LNCaP clone FGC (cell line): ENCODE results near the gene EDA.
"Not testable (repeated sequence)": the region's sequence is repeated elsewhere in the genome, so short reads cannot be mapped to it uniquely, and the experiment has no call there.

Source experiments
- DNase-seq: peaks from one replicate; pipeline ENCODE4 v3.0.0-alpha.2; 2011; ENCODE audit warnings: low read depth
- H3K4me3 ChIP-seq: 2 replicates; pipeline ENCODE4 v1.5.1; 2011; ENCODE audit warnings: mild to moderate bottlenecking, low read depth, low read length, control low read depth
- TF ChIP-seq, protein P1 (sequence below): IDR thresholded peaks from 2 replicates; pipeline ENCODE4 v1.5.1; 2012; ENCODE audit warnings: mild to moderate bottlenecking; ENCODE audit not compliant: control insufficient read depth, insufficient read depth; ENCODE audit errors: extremely low read depth

EDA gene

DNA sequence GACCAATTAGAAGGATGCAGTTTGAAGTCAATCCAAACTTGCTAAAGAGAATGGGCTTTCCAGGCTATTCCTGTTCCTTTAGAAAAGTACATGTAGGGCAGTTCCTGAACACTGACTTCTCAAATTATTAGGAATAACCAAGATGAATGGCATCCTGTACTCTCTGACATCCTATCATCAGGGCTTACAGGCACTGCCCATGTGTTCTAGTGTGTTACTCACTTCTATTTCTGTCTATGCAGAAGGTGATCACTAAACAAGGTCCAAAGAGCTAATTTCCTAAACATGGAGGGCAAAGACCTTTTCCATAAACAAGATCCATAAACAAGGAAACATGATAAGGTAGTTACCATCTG, 380.2 kb downstream of the EDA start:
- TF ChIP-seq, protein P1, sequence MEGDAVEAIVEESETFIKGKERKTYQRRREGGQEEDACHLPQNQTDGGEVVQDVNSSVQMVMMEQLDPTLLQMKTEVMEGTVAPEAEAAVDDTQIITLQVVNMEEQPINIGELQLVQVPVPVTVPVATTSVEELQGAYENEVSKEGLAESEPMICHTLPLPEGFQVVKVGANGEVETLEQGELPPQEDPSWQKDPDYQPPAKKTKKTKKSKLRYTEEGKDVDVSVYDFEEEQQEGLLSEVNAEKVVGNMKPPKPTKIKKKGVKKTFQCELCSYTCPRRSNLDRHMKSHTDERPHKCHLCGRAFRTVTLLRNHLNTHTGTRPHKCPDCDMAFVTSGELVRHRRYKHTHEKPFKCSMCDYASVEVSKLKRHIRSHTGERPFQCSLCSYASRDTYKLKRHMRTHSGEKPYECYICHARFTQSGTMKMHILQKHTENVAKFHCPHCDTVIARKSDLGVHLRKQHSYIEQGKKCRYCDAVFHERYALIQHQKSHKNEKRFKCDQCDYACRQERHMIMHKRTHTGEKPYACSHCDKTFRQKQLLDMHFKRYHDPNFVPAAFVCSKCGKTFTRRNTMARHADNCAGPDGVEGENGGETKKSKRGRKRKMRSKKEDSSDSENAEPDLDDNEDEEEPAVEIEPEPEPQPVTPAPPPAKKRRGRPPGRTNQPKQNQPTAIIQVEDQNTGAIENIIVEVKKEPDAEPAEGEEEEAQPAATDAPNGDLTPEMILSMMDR = no peak
- DNase-seq = no peak
- H3K4me3 ChIP-seq = no peak overlapping the region

DNA sequence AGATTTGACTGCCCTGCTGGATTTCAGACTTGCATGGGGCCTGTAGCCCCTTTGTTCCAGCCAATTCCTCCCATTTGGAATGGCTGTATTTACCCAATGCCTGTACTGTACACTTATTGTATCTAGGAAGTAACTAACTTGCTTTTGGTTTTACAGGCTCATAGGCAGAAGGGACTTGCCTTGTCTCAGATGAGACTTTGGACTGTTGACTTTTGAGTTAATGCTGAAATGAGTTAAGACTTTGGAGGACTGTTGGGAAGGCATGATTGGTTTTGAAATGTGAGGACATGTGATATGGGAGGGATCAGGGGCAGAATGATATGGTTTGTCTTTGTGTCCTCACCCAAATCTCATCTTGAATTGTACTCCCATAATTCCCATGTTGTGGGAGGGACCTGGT, 382.4 kb downstream of the EDA start:
- DNase-seq = not testable (repeated sequence)

DNA sequence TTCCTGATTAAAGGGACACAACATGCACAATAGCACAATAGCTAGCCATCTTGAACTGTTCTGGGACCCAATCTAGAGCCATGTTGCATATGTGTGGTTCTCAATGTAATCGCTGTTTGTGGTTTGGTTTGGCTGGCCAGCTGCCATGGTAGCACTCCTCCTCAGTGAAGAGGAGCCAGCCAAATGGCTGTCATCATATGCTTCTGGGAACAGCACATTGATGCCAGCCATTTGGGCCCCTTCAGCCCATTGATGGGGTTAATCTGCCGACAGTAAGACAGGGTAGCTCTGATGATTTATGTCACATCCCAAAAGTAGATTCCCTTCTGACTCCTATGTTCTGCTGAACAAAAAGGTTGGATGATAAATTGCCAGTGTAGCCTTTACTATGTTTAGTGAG, 385.4 kb downstream of the EDA start:
- TF ChIP-seq, protein P1 = no peak
- DNase-seq = no peak
- H3K4me3 ChIP-seq = no peak overlapping the region

More for the DNA sequence above, 382.4 kb downstream of the EDA start:
- not testable (repeated sequence) for H3K4me3 ChIP-seq

DNA sequence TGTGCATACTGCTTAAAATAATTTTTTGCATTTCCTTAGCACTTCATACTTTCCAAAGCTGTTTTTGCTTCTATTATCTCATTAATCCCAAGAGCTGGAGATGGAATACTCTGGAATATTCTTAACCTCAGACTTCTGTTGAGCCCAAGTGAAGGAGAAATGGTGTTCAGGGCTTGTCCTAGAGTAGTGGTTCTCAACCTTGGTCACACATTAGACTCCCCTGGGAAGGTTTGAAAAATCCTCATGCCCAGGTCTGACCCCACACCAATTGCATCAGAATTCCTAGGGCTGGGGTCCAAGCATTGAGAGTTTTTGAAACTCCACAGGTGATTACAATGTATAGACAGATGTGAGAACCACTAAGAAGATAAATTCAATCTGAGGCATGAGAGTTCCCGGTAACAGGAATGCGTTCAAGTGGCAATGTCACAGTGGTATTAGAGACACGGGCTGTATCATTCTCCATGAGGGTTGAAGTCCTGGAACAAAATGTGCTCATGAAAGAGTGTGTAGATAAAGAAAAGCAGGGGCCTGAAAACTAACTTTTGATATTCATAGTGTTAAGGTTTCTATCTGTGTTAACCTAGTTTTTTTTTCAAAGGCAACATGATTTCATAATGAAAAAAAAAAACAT, 385.9 kb downstream of the EDA start:
- TF ChIP-seq, protein P1 = no peak
- H3K4me3 ChIP-seq = no peak overlapping the region
- DNase-seq = no peak

DNA sequence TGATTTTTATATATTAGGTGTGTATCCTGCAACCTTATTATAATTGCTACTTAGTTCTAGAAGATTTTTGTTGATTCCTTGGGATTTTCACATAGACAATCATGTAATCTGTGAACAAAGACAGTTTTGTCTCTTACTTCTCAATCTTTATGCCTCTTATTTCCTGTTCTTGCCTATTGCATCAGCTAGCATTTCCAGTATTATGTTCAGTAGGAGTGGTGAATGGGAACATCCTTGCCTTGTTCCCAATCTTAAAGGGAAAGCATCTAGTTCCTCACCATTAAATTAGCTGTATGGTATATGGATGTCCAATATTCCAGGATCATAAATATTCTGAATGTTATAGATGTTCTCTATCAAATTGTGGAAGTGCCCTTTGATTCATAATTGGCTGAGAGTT, 392.0 kb downstream of the EDA start:
- no peak overlapping the region for H3K4me3 ChIP-seq
- TF ChIP-seq, protein P1 = no peak
- no peak for DNase-seq

DNA sequence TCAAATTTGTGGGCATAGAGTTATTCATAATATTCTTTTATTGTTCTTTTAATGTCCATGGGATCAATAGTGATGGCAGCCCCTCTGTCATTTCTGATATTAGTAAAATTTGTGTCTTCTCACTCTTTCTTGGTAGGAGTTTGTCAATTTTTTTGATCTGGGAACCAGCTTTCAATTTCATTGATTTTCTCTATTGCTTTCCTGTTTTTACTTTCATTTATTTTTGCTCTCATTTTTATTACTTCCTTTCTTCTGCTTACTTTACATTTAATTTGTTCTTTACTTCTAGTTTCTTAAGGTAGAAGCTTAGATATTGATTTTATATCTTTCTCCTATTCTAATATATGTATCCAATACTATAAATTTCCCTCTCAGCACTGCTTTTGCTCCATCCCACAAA, 393.1 kb downstream of the EDA start:
- no peak for DNase-seq
- H3K4me3 ChIP-seq = no peak overlapping the region
- TF ChIP-seq, protein P1 = no peak

DNA sequence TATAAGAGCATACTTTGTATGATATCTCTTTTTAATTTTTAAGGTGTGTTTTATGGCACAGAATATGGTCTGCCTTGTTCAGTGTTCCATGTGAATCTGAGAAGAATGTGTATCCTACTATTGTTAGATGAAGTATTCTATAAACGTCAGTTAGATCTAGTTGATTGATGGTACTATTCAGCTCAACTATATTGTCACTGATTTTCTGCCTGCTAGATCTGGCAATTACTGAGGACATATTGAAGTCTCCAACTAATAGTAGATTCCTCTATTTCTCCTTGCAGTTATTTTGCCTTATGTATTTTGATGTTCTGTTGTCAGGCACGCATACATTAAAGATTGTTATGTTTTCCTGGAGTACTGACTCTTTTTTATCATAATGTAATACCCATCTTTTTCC, 394.1 kb downstream of the EDA start:
- no peak overlapping the region for H3K4me3 ChIP-seq
- DNase-seq = no peak
- TF ChIP-seq, protein P1 = no peak

DNA sequence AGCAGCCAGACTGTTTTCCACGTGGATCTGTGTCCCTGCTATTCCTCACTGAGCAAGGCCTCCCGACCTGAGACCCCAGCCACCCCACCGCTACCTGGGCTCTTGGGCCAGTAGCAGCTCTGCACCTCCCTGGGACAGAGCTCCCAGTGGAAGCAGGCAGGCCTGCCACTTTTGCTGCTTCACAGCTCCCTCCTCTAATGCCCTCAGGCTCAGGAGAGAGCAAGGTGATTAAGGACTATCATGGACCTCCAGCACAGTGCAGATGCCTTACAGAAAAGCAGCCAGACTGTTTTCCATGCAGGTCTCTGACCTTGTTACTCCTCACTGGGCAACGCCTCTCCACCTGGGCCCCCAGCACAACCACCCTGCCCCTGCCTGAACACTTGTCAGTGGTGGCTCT, 396.8 kb downstream of the EDA start:
- no peak for DNase-seq
- no peak overlapping the region for H3K4me3 ChIP-seq
- TF ChIP-seq, protein P1 = no peak
